Cardiac atrium fibroblast (primary cell): ENCODE data around the gene BTAF1. TPM values are rescaled to one million over a fixed set of nuclear protein-coding genes. Genes with fewer than 3 reads are reported as not detected.

Experiments
- total RNA-seq: library from RNA; depleted of rRNA; stranded (reverse); fragments of >200 nt; gene quantifications from 2 replicates; pipeline ENCODE4 v1.2.3, GENCODE V29; 2015

The BTAF1 gene
- 17.3 and 21.2 TPM in 2 replicates for total RNA-seq

DNA sequence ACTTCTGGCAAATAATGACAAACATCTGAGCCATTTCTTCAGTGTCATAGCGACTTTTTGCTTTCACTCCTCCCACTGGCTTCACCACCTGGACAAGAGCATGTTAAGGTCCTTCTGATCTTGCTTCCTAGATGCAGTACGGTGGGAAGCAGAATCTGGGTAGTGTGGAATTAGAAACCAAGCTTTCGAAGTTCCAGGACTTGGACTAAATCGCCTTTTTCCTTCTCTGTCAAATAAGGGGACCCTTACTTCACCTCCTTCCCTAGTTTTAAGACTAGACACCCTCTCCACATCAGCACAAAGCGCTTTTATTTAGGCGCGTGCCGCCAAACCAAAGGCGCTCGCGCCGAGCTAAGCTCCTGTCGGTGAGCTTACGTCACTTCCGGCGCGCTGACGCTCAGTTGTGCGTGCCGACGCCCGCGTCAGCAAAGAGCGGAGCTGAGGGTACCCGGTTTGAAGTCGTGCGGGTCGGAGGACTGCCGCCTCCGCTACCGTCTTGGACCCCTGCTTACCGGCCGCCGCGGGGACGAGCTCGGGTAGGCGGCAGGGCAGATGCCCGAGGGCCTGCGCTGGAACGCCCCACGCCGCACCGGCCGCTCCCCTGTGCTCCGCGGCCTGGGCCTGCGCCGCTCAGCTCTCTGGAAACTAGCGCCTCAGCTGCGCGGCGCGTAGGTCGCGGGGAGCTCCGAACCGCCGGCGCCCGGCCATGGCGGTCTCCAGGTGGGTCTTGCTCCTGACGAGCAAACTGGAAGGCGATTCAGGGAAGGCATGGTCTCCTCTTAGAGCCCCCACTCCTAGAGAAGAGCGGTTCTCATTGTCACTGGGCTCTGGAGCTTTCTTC, at the start of gene BTAF1:
Gene BTAF1, plus strand, starts transcription at position 400 of the 841 bp plus-strand sequence. Its CDS starts 307 bp downstream, at position 707.

DNA sequence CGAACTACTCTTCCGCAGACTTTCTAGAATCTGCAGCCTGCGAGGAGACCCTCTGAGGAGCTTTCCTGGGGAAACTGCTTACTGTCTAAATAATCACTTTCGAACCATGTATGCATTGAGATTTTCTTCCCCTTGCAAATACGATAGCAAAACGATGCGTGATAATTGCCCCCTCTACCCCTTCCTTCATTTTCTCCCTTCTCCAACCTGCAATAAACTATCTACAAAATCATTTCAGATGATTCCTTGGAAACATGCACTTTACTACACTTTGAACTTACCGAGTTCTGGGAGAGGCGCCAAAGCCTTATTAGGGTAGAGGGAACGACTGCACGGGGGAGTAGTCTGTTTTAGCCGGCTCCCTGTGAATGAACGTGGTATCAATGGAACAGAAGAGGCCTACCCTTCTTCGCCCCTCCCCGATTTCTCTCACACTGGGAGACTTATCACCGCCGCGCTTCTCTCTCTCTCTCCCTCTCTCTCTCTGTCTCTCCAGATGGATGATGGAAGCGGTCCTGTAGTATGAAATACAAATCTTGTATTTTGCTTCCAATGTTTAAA, 14.4 kb upstream of the BTAF1 start, which contains the start of gene FGFBP3:
Gene FGFBP3, minus strand, starts transcription at position 370 of the 561 bp plus-strand sequence. CDS start 517 bp downstream, outside the sequence.

Other genes with a start within 250 kb of the BTAF1 start
- gene TNKS2, start 125.3 kb upstream of the BTAF1 start, total RNA-seq, result 23.6 and 33.7 TPM in 2 replicates
- not detected in 2 replicates for gene FGFBP3, start 14.3 kb upstream of the BTAF1 start, total RNA-seq